ENCODE results near the gene CAPN14.

DNA sequence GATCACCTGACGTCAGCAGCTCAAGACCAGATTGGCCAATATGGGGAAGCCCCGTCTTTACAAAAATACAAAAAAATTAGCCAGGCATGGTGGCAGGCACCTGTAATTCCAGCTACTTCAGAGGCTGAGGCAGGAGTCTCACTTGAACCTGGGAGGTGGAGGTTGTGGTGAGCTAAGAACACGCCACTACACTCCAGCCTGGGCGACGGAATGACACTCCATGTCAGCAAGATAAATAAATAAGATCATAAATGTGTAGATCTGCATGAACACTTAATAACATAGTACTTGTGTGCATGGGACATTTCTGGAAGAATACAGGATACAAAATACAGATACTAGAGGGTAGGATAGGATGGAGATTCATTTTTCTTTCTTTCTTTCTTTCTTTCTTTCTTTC is 25.7 kb upstream of the CAPN14 start:
- TF ChIP-seq, protein P1, sequence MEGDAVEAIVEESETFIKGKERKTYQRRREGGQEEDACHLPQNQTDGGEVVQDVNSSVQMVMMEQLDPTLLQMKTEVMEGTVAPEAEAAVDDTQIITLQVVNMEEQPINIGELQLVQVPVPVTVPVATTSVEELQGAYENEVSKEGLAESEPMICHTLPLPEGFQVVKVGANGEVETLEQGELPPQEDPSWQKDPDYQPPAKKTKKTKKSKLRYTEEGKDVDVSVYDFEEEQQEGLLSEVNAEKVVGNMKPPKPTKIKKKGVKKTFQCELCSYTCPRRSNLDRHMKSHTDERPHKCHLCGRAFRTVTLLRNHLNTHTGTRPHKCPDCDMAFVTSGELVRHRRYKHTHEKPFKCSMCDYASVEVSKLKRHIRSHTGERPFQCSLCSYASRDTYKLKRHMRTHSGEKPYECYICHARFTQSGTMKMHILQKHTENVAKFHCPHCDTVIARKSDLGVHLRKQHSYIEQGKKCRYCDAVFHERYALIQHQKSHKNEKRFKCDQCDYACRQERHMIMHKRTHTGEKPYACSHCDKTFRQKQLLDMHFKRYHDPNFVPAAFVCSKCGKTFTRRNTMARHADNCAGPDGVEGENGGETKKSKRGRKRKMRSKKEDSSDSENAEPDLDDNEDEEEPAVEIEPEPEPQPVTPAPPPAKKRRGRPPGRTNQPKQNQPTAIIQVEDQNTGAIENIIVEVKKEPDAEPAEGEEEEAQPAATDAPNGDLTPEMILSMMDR (conservative IDR thresholded peaks at IDR 0.05 in 1 of 2, IDR thresholded peaks at IDR 0.05 in 1 of 2; ENCODE audit: extremely low read depth in 1 of 2, insufficient read depth in 1 of 2, low read depth in 1 of 2, low read length in 2 of 2) = no peak
- TF ChIP-seq EZH2 (IDR thresholded peaks at IDR 0.05; ENCODE audit: borderline replicate concordance, low read length) = no peak

Data from mammary epithelial cell (primary cell).